Measurements from ENCODE around the gene LYPD6B. TPM values are rescaled to one million over a fixed set of nuclear protein-coding genes. Genes with fewer than 3 reads are reported as not detected.

Gene LYPD6B
- total RNA-seq, 1 experiment from 2014 or later, result not detected

- DNase-seq (ENCODE audit: low spot score), result no peak
- H3K27ac ChIP-seq (ENCODE audit: low read depth, low read length, poor library complexity, severe bottlenecking), result no peak overlapping the region
- TF ChIP-seq CTCF (conservative IDR thresholded peaks at IDR 0.05; ENCODE audit: low read depth, low read length), result no peak
- no peak for TF ChIP-seq EZH2 (IDR thresholded peaks at IDR 0.05; ENCODE audit: borderline replicate concordance, low read depth, low read length, poor library complexity, severe bottlenecking)
- intact Hi-C loops (cut with micrococcal nuclease; ENCODE audit: unreplicated experiment), result no loop called here
- BruUV-seq (replicated peaks), result no TSS peak
- POLR2A ChIA-PET (ENCODE audit: low non-redundant PET), result no interaction called here
- no peaks in the 10 kb centered on the region for H3K9me3 ChIP-seq (ENCODE audit: low read depth, low read length, poor library complexity, severe bottlenecking)
- H3K36me3 ChIP-seq (ENCODE audit: insufficient read depth, low read length, poor library complexity, severe bottlenecking), result no peaks in the 10 kb centered on the region
- CTCF ChIA-PET, result no interaction called here
- no peak overlapping the region for H3K4me3 ChIP-seq (ENCODE audit: low read depth, low read length, poor library complexity, severe bottlenecking)
- peaks cover 20% of the 10 kb centered on the region for H3K4me1 ChIP-seq (ENCODE audit: insufficient read depth, low read length, poor library complexity, severe bottlenecking)
- no peaks in the 10 kb centered on the region for H3K27me3 ChIP-seq (replicated peaks; ENCODE audit: insufficient read depth, low read depth, low read length, poor library complexity)
Measured at GRCh38 chr2:149191915-149192314, 153.4 kb downstream of the LYPD6B start.

- CTCF ChIA-PET, result no interaction called here
- Histone ChIP-seq H3K36me3 (ENCODE audit: insufficient read depth, low read length, poor library complexity, severe bottlenecking) (no peaks in the 10 kb centered on the region), H3K27me3 (replicated peaks; ENCODE audit: insufficient read depth, low read depth, low read length, poor library complexity) (no peaks in the 10 kb centered on the region), H3K27ac (ENCODE audit: low read depth, low read length, poor library complexity, severe bottlenecking) (no peak overlapping the region), H3K9me3 (ENCODE audit: low read depth, low read length, poor library complexity, severe bottlenecking) (no peaks in the 10 kb centered on the region), H3K4me1 (ENCODE audit: insufficient read depth, low read length, poor library complexity, severe bottlenecking) (peaks cover 16% of the 10 kb centered on the region), H3K4me3 (ENCODE audit: low read depth, low read length, poor library complexity, severe bottlenecking) (no peak overlapping the region)
- POLR2A ChIA-PET (ENCODE audit: low non-redundant PET), result no interaction called here
- BruUV-seq (replicated peaks), result no TSS peak
- intact Hi-C loops (cut with micrococcal nuclease; ENCODE audit: unreplicated experiment), result no loop called here
- no peak for TF ChIP-seq EZH2 (IDR thresholded peaks at IDR 0.05; ENCODE audit: borderline replicate concordance, low read depth, low read length, poor library complexity, severe bottlenecking)
- TF ChIP-seq CTCF (conservative IDR thresholded peaks at IDR 0.05; ENCODE audit: low read depth, low read length), result no peak
- peak; percentile 64 for DNase-seq (ENCODE audit: low spot score)
Measured at GRCh38 chr2:149192427-149192826, 153.9 kb downstream of the LYPD6B start.

GRCh38 chr2:149200109-149200520, 161.6 kb downstream of the LYPD6B start:
- no TSS peak for BruUV-seq (replicated peaks)
- Histone ChIP-seq H3K4me3 (ENCODE audit: low read depth, low read length, poor library complexity, severe bottlenecking) (no peak overlapping the region), H3K9me3 (ENCODE audit: low read depth, low read length, poor library complexity, severe bottlenecking) (no peaks in the 10 kb centered on the region), H3K27me3 (replicated peaks; ENCODE audit: insufficient read depth, low read depth, low read length, poor library complexity) (no peaks in the 10 kb centered on the region), H3K36me3 (ENCODE audit: insufficient read depth, low read length, poor library complexity, severe bottlenecking) (no peaks in the 10 kb centered on the region), H3K27ac (ENCODE audit: low read depth, low read length, poor library complexity, severe bottlenecking) (no peak overlapping the region), H3K4me1 (ENCODE audit: insufficient read depth, low read length, poor library complexity, severe bottlenecking) (peaks cover 6% of the 10 kb centered on the region)
- TF ChIP-seq EZH2 (IDR thresholded peaks at IDR 0.05; ENCODE audit: borderline replicate concordance, low read depth, low read length, poor library complexity, severe bottlenecking), result no peak
- TF ChIP-seq CTCF (conservative IDR thresholded peaks at IDR 0.05; ENCODE audit: low read depth, low read length), result no peak
- CTCF ChIA-PET, result no interaction called here
- peak; percentile 10 for DNase-seq (ENCODE audit: low spot score)
- POLR2A ChIA-PET (ENCODE audit: low non-redundant PET), result no interaction called here
- intact Hi-C loops (cut with micrococcal nuclease; ENCODE audit: unreplicated experiment), result no loop called here

Data from A673 (cell line).